BE2C (cell line): ENCODE results near the gene CALM3.
A peak's percentile ranks its signal among the peaks of the same experiment; 100 is the strongest.

Source experiments
- DNase-seq: peaks from one replicate; pipeline ENCODE4 v3.0.0-alpha.2; 2020
- H3K27me3 ChIP-seq: fragments of 250-450 bp; sonication (Bioruptor Pico); 2 replicates; pipeline ENCODE4 v1.5.1; 2020; ENCODE audit warnings: mild to moderate bottlenecking
- H3K36me3 ChIP-seq: fragments of 250-450 bp; sonication (Bioruptor Pico); 2 replicates; pipeline ENCODE4 v1.5.1; 2020; ENCODE audit warnings: mild to moderate bottlenecking
- H3K4me1 ChIP-seq: fragments of 250-450 bp; sonication (Bioruptor Pico); 2 replicates; pipeline ENCODE4 v1.5.1; 2020
- H3K4me3 ChIP-seq: 2 replicates; pipeline ENCODE4 v1.5.1; 2011; ENCODE audit warnings: low read depth, low read length
- H3K9me3 ChIP-seq: fragments of 250-450 bp; sonication (Bioruptor Pico); 2 replicates; pipeline ENCODE4 v1.5.1; 2020
- TF ChIP-seq, protein P1 (sequence below): IDR thresholded peaks from 2 replicates; pipeline ENCODE4 v1.5.1; 2012; ENCODE audit warnings: mild to moderate bottlenecking, low read depth, low read length

CALM3 gene

DNA sequence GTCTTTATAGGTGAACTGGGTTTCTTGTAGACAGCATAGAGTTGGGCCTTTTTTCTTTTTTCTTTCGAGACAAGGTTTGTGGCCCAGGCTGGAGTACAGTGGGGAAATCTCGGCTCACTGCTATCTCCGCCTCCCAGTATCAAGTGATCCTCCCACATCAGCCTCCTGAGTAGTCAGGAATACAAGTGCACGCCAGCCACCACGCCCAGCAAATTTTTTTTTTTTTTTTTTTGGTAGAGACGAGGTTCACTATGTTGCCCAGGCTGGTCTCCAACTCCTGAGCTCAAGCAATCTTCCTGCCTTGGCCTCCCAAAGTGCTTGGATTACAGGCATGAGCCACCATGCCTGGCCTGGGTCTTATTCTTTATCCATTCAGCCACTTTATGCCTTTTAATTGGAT is 5.1 kb upstream of the CALM3 start:
- Histone ChIP-seq H3K36me3 (no peaks in the 10 kb centered on the region), H3K4me3 (no peak overlapping the region), H3K4me1 (no peaks in the 10 kb centered on the region), H3K27me3 (no peaks in the 10 kb centered on the region), H3K9me3 (no peaks in the 10 kb centered on the region)
- no peak for DNase-seq
- TF ChIP-seq, protein P1, sequence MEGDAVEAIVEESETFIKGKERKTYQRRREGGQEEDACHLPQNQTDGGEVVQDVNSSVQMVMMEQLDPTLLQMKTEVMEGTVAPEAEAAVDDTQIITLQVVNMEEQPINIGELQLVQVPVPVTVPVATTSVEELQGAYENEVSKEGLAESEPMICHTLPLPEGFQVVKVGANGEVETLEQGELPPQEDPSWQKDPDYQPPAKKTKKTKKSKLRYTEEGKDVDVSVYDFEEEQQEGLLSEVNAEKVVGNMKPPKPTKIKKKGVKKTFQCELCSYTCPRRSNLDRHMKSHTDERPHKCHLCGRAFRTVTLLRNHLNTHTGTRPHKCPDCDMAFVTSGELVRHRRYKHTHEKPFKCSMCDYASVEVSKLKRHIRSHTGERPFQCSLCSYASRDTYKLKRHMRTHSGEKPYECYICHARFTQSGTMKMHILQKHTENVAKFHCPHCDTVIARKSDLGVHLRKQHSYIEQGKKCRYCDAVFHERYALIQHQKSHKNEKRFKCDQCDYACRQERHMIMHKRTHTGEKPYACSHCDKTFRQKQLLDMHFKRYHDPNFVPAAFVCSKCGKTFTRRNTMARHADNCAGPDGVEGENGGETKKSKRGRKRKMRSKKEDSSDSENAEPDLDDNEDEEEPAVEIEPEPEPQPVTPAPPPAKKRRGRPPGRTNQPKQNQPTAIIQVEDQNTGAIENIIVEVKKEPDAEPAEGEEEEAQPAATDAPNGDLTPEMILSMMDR = no peak

DNA sequence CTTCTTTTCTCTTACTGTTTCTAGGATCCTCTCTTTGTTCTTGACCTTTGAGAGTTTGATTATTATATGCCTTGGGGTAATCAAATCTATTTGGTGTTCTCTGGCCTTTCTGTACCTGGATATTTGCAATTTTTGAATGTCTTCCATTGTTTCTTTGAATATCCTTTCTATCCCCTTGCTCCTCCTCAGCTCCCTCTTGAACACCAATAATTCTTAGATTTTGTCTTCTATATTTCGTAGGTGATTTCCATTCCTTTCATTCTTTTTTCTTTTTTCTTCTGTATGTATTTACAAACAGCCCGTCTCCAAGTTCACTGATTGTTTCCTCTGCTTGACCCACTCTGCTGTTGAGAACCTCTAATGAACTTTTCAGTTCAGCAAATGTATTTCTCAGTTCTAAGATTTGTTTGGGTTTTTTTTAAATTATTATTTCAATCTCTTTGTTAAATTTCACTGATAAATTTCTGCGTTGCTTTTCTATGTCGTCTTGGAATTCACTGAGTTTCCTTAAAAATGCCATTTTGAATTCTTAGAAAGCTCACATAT is 2.7 kb upstream of the CALM3 start:
- TF ChIP-seq, protein P1 = no peak
- Histone ChIP-seq H3K27me3 (no peaks in the 10 kb centered on the region), H3K9me3 (no peaks in the 10 kb centered on the region)

DNA sequence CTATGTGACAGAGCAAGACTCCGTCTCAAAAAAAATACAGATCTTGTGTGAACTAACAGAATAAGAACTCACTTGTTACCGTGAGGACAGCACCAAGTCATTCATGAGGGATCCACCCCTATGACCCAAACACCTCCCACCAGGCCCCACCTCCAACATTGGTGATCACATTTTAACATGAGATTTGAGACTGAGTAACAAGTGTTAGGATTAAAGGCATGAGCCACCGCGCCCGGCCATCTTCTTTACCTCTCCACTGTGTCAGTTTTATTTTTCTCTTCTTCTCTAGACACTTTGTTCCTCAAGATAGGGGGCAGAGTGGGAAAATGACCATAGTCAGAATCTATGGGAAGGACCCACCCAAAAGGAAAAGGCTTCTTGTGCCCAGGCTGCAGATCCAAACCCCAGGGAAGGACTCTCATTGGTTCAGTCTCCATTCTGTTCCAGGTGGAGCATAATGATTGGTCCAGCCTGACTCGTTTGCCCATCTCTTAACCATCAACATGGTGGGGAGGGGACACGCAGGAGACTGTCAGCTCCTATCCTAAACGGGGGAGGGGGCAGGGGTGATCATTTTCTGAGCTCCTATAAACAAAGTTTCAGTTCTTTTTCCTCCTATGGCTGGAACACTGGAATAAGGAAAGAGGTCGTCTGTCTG is 1.3 kb upstream of the CALM3 start:
- Histone ChIP-seq H3K4me1 (no peaks in the 10 kb centered on the region; the same call in 1 of the 2 replicates), H3K36me3 (peaks cover under 1% of the 10 kb centered on the region; the same call in 1 of the 2 replicates), H3K27me3 (no peaks in the 10 kb centered on the region), H3K4me3 (peak overlapping the region; percentile 72), H3K9me3 (no peaks in the 10 kb centered on the region)
- no peak for DNase-seq
- TF ChIP-seq, protein P1 = no peak

More for the DNA sequence above, 2.7 kb upstream of the CALM3 start:
- no peaks in the 10 kb centered on the region; the same call in 1 of the 2 replicates for H3K4me1 ChIP-seq
- no peak for DNase-seq
- no peaks in the 10 kb centered on the region; the same call in 1 of the 2 replicates for H3K36me3 ChIP-seq
- H3K4me3 ChIP-seq = no peak overlapping the region

DNA sequence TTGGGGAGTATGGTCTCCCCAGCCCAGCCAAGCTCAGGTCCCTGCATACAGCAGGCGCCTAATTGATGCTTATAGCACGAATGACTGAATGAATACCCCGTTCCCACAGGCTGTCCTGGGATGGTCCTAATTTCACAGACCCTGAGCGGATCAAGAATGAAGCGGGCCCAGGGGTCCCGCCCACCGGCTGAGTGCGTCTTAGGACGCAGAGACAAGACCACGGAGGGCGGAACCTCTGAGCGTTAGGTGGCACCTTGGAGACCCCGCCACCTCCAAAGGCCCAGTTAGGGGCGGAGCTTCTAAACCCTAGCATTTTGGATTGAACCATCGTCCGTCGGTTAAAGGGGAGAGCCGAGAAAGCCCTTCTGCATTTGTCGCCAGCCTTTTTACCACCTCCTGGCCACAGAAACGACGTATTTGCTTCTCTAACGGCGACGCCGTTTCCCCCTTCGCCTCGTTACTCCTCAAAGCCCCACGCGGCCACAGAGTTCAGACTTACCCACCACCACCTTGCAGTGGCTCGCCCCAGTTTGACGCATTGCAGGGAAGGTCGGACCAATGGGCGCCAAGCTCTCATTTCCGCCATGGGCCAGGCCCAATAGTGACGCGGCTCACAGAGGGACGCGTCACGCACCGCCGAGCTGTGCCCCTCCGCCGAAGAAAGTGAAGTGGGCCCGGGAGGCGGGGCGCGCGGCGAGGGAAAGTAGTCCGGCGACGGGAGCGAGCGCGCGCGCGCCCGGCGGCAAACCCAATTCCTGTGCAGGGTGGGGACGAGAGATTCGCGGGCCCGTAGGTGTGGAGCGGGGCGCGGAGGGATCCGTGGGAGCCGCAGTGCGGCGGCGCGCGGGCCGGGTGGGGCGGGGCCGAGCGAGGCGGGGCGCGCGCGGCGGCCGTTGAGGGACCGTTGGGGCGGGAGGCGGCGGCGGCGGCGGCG is 479 bp upstream of the CALM3 start:
- peak; percentile 94 for DNase-seq
- TF ChIP-seq, protein P1 = no peak
- H3K4me1 ChIP-seq = no peaks in the 10 kb centered on the region; the same call in 1 of the 2 replicates

DNA sequence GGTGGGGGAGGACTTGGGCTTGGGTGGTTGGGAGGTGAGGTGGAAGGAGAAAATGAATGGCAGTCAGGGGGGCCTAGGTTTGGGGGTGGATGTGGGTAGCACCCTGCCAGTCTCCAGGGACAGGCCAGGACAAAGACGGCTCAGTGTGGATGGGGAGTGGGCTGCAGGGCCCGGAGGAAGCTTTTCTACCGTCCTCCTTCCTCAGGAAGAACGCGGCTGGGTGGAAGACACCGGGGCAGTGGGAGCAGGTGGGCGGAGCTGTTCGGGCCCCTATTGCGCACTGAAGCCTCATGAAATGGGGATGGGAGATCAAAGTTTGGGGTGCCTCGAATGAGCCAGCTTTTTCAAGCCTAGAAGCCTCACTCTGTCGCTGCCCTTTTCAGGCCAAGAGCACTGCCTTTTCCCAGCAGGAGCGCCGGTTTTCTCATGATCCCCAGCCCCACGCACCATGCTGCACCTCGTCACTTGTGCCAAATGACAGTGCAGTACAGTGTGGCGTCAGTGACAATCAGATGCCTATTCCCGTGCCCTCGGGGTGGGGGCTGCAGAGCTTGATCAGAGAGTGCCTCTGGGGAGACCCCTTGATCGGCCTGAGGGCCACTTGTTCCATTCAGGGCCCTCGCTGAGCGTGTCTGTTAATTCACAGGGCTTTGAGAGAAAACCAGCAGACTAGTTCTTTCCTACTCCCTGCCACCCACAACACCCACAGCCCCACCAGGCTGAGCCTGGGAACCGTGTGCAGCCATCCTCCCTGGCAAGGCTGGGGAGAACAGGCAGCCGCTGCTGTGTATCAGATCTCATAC is 1.5 kb downstream of the CALM3 start:
- Histone ChIP-seq H3K36me3 (peaks cover 28% of the 10 kb centered on the region), H3K9me3 (no peaks in the 10 kb centered on the region), H3K4me3 (peak overlapping the region; percentile 100), H3K4me1 (no peaks in the 10 kb centered on the region; the same call in 1 of the 2 replicates), H3K27me3 (no peaks in the 10 kb centered on the region)
- TF ChIP-seq, protein P1 = no peak
- peak; percentile 49 for DNase-seq

More for the DNA sequence above, 479 bp upstream of the CALM3 start:
- Histone ChIP-seq H3K36me3 (peaks cover 8% of the 10 kb centered on the region), H3K9me3 (no peaks in the 10 kb centered on the region), H3K27me3 (no peaks in the 10 kb centered on the region), H3K4me3 (peak overlapping the region; percentile 100)
